ENCODE measurements around the gene SIDT1. TPM values are rescaled to one million over a fixed set of nuclear protein-coding genes. Genes with fewer than 3 reads are reported as not detected.

Gene SIDT1
- total RNA-seq, 3 donors from 2014 or later (not counting 1 experiment from before 2014, with no cell fraction given): 86.9 to 136 (median 101) TPM

GRCh38 chr3:113673593-113673992 is 141.2 kb downstream of the SIDT1 start:
- Mint-ChIP-seq H3K4me1 (peaks cover 11 to 26% of the 10 kb centered on the region in 2 donors), H3K9me3 (no peaks in the 10 kb centered on the region), H3K27me3 (ENCODE audit: low read depth in 2 of 2) (no peaks in the 10 kb centered on the region), H3K36me3 (no peaks in the 10 kb centered on the region), H3K27ac (no peak overlapping the region), H3K4me3 (no peak overlapping the region)
- Histone ChIP-seq H3K27ac (ENCODE audit: low read length) (no peak overlapping the region), H3K36me3 (ENCODE audit: control insufficient read depth, insufficient read depth, low read length) (peaks cover 44% of the 10 kb centered on the region), H3K4me3 (ENCODE audit: low read length) (no peak overlapping the region), H3K27me3 (ENCODE audit: control insufficient read depth, insufficient read depth, low read length) (no peaks in the 10 kb centered on the region), H3K4me1 (ENCODE audit: control insufficient read depth, insufficient read depth, low read length) (no peaks in the 10 kb centered on the region), H3K9me3 (ENCODE audit: control insufficient read depth, insufficient read depth, low read length) (no peaks in the 10 kb centered on the region)
- WGBS (ENCODE audit: insufficient coverage): 83% methylated on average over 4 of the region's 4 CpGs
- intact Hi-C loops (cut with micrococcal nuclease): no loop called here
- DNase-seq (no peak), ATAC-seq (no peak)
- no peak for TF ChIP-seq CTCF (IDR thresholded peaks at IDR 0.05)

GRCh38 chr3:113676261-113676660 is 143.9 kb downstream of the SIDT1 start:
- Mint-ChIP-seq H3K27me3 (ENCODE audit: low read depth in 2 of 2) (no peaks in the 10 kb centered on the region), H3K27ac (peak overlapping the region; percentile 12 to 48), H3K4me1 (peaks cover 22 to 34% of the 10 kb centered on the region in 2 donors), H3K36me3 (no peaks in the 10 kb centered on the region), H3K4me3 (no peak overlapping the region), H3K9me3 (no peaks in the 10 kb centered on the region)
- Histone ChIP-seq H3K27me3 (ENCODE audit: control insufficient read depth, insufficient read depth, low read length) (no peaks in the 10 kb centered on the region), H3K9me3 (ENCODE audit: control insufficient read depth, insufficient read depth, low read length) (no peaks in the 10 kb centered on the region), H3K4me1 (ENCODE audit: control insufficient read depth, insufficient read depth, low read length) (no peaks in the 10 kb centered on the region), H3K27ac (ENCODE audit: low read length) (no peak overlapping the region), H3K4me3 (ENCODE audit: low read length) (no peak overlapping the region), H3K36me3 (ENCODE audit: control insufficient read depth, insufficient read depth, low read length) (peaks cover 40% of the 10 kb centered on the region)
- intact Hi-C loops (cut with micrococcal nuclease): no loop called here
- DNase-seq: no peak
- peak in 1 of 3 donors; percentile 21 for ATAC-seq
- TF ChIP-seq CTCF (IDR thresholded peaks at IDR 0.05): no peak
- WGBS (ENCODE audit: insufficient coverage): 58% methylated on average over 3 of the region's 3 CpGs

- ATAC-seq: no peak
- no peak overlapping the region for H3K27ac Mint-ChIP-seq
Measured at GRCh38 chr3:113677737-113678136, 145.4 kb downstream of the SIDT1 start.

More at GRCh38 chr3:113677737-113678136, 145.4 kb downstream of the SIDT1 start:
- Mint-ChIP-seq H3K4me1 (peaks cover 22 to 37% of the 10 kb centered on the region in 2 donors), H3K9me3 (no peaks in the 10 kb centered on the region), H3K27me3 (ENCODE audit: low read depth in 2 of 2) (no peaks in the 10 kb centered on the region), H3K4me3 (no peak overlapping the region), H3K36me3 (no peaks in the 10 kb centered on the region)
- no CpG with 5 or more reads among the region's 1 CpG for WGBS (ENCODE audit: insufficient coverage)
- H3K4me3 ChIP-seq (ENCODE audit: low read length): no peak overlapping the region
- no peak overlapping the region for H3K27ac ChIP-seq (ENCODE audit: low read length)
- no peak for TF ChIP-seq CTCF (IDR thresholded peaks at IDR 0.05)
- intact Hi-C loops (cut with micrococcal nuclease): no loop called here
- no peaks in the 10 kb centered on the region for H3K27me3 ChIP-seq (ENCODE audit: control insufficient read depth, insufficient read depth, low read length)
- H3K4me1 ChIP-seq (ENCODE audit: control insufficient read depth, insufficient read depth, low read length): no peaks in the 10 kb centered on the region
- no peak for DNase-seq
- H3K36me3 ChIP-seq (ENCODE audit: control insufficient read depth, insufficient read depth, low read length): peaks cover 32% of the 10 kb centered on the region
- no peaks in the 10 kb centered on the region for H3K9me3 ChIP-seq (ENCODE audit: control insufficient read depth, insufficient read depth, low read length)
